Keratinocyte (primary cell): ENCODE data around the gene PKNOX2. TPM values are rescaled to one million over a fixed set of nuclear protein-coding genes. Genes with fewer than 3 reads are reported as not detected.

Experiments
- DNase-seq: peaks from one replicate; pipeline ENCODE4 v3.0.0-alpha.2; 2011; ENCODE audit warnings: low read depth, missing footprints, low spot score
- FAIRE-seq: peaks from 2 replicates; lab custom pipeline; 2011; peaks lifted over from hg19 to GRCh38; lab: Jason Lieb, UNC
- H2AFZ ChIP-seq: 2 replicates; pipeline ENCODE4 v1.6.0; 2012; ENCODE audit warnings: low read length, control low read depth, inconsistent platforms; ENCODE audit not compliant: control insufficient read depth
- H3K27ac ChIP-seq: 2 replicates; pipeline ENCODE4 v1.5.1; 2011; ENCODE audit warnings: low read length; ENCODE audit not compliant: control insufficient read depth, insufficient read depth
- H3K27me3 ChIP-seq: 3 replicates; pipeline ENCODE4 v1.6.0; 2011; ENCODE audit warnings: low read length; ENCODE audit not compliant: control insufficient read depth, insufficient read depth; ENCODE audit errors: extremely low read depth
- H3K36me3 ChIP-seq, 2 experiments: 2 replicates in 1 of 2; 3 replicates in 1 of 2; pipeline ENCODE4 v1.5.1; 2011; ENCODE audit warnings: low read length in 2 of 2, mild to moderate bottlenecking in 1 of 2; ENCODE audit not compliant: control insufficient read depth in 2 of 2, insufficient read depth in 2 of 2; ENCODE audit errors: extremely low read depth in 1 of 2
- H3K4me1 ChIP-seq: 3 replicates; pipeline ENCODE4 v1.5.1; 2011; ENCODE audit warnings: low read length; ENCODE audit not compliant: control insufficient read depth, insufficient read depth; ENCODE audit errors: extremely low read depth
- H3K4me2 ChIP-seq: 3 replicates; pipeline ENCODE4 v1.6.0; 2011; ENCODE audit warnings: low read depth, low read length; ENCODE audit not compliant: control insufficient read depth, insufficient read depth; ENCODE audit errors: extremely low read depth
- H3K4me3 ChIP-seq, 3 experiments: fragments of 200-600 bp in 1 of 3; sonication (generic) in 1 of 3; 2 replicates in 2 of 3; 3 replicates in 1 of 3; pipeline ENCODE4 v1.5.1; 2011 to 2016; ENCODE audit warnings: low read length in 3 of 3, mild to moderate bottlenecking in 3 of 3, control low read depth in 2 of 3, inconsistent platforms in 1 of 3, low read depth in 1 of 3, mixed read lengths in 1 of 3, mixed run types in 1 of 3, moderate library complexity in 1 of 3; ENCODE audit not compliant: control insufficient read depth in 2 of 3, insufficient read depth in 2 of 3; ENCODE audit errors: extremely low read depth in 1 of 3
- H3K79me2 ChIP-seq: 2 replicates; pipeline ENCODE4 v1.6.0; 2012; ENCODE audit warnings: low read length; ENCODE audit not compliant: control insufficient read depth, insufficient read depth
- H3K9ac ChIP-seq: 3 replicates; pipeline ENCODE4 v1.6.0; 2011; ENCODE audit warnings: low read length; ENCODE audit not compliant: control insufficient read depth, insufficient read depth; ENCODE audit errors: extremely low read depth
- H3K9me1 ChIP-seq: 3 replicates; pipeline ENCODE4 v1.6.0; 2011; ENCODE audit warnings: low read length; ENCODE audit not compliant: control insufficient read depth, insufficient read depth; ENCODE audit errors: extremely low read depth
- H3K9me3 ChIP-seq: 2 replicates; pipeline ENCODE4 v1.5.1; 2012; ENCODE audit warnings: low read depth, low read length; ENCODE audit not compliant: control insufficient read depth
- H4K20me1 ChIP-seq: 3 replicates; pipeline ENCODE4 v1.6.0; 2011; ENCODE audit warnings: low read length; ENCODE audit not compliant: control insufficient read depth, insufficient read depth; ENCODE audit errors: extremely low read depth
- CTCF ChIP-seq, 3 experiments: IDR thresholded peaks in 1 of 3; conservative IDR thresholded peaks in 1 of 3; optimal IDR thresholded peaks in 1 of 3; 2 replicates in 2 of 3; 3 replicates in 1 of 3; pipeline versions ENCODE3 to v1.5.1; 2011; ENCODE audit warnings: low read length in 3 of 3, mild to moderate bottlenecking in 3 of 3, moderate library complexity in 2 of 3, control low read depth in 1 of 3, inconsistent platforms in 1 of 3; ENCODE audit not compliant: insufficient read depth in 2 of 3; ENCODE audit errors: extremely low read depth in 1 of 3
- EZH2 ChIP-seq: IDR thresholded peaks from one replicate; pipeline ENCODE4 v1.6.1; 2012; ENCODE audit warnings: inconsistent platforms, mild to moderate bottlenecking, low read length, moderate library complexity
- dilution Hi-C: fragments of 300-500 bp; cut with MboI; formaldehyde crosslinking; loops from one replicate; pipeline ENCODE4 v1.7.0; 2020; ENCODE audit warnings: low sequenced_read_pairs; ENCODE audit not compliant: extremely low pct_ligation_motif_present
- polyA plus RNA-seq, 5 experiments: library from polyadenylated mRNA; depleted of rRNA in 3 of 5; stranded (reverse) in 3 of 5; stranded (forward) in 1 of 5; unstranded in 1 of 5; fragments of >200 nt; gene quantifications; 1 replicate in 1 of 5; 2 replicates in 3 of 5; 3 replicates in 1 of 5; pipeline versions ENCODE4 v1.2.1 to v1.2.3, GENCODE V29; 2011 to 2012; ENCODE audit warnings: missing spikeins in 2 of 5, low read depth in 1 of 5, low replicate concordance in 1 of 5

Gene PKNOX2
- polyA plus RNA-seq, 1 donor (not counting 4 experiments of a cell fraction or from before 2014, with no cell fraction given): 0.05 TPM

GRCh38 chr11:125262194-125262829 lies 97.8 kb downstream of the PKNOX2 start:
- Histone ChIP-seq H2AFZ (no peak overlapping the region), H3K9me3 (no peaks in the 10 kb centered on the region), H3K4me1 (no peaks in the 10 kb centered on the region), H3K4me3 (no peak overlapping the region), H3K27ac (no peak overlapping the region), H3K4me2 (no peak overlapping the region), H4K20me1 (no peaks in the 10 kb centered on the region), H3K27me3 (peaks cover 37% of the 10 kb centered on the region), H3K79me2 (no peaks in the 10 kb centered on the region), H3K9me1 (no peaks in the 10 kb centered on the region), H3K36me3 (no peaks in the 10 kb centered on the region), H3K9ac (no peak overlapping the region)
- TF ChIP-seq EZH2 (no peak), CTCF (optimal IDR thresholded peaks at IDR 0.05 in 1 of 3, IDR thresholded peaks at IDR 0.05 in 1 of 3, conservative IDR thresholded peaks at IDR 0.05 in 1 of 3; ENCODE audit: extremely low read depth in 1 of 3, insufficient read depth in 2 of 3, low read length in 3 of 3) (no peak)
- no peak for DNase-seq
- FAIRE-seq: no peak
- dilution Hi-C loops: no loop called here

DNA sequence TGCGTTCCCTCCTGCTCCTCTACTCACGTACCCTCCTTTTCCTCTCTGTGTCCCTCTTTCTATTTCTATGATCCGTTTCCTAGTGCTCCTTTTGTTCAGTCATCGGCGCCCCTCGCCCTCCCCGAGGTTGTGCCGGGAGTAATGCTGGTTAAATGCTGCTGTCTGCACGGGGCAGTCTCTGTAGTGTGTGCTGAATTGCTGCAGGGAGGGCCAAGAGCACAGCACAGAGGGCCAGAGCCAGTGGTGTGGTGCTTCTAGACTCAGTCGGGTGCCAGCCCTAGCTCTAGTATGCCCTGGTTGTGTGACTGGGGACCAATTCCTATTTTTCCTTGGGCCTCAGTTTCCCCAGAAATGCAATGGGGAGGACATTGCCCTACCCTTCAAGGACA lies 98.3 kb downstream of the PKNOX2 start:
- no peak overlapping the region for H3K4me2 ChIP-seq
- H3K79me2 ChIP-seq: no peaks in the 10 kb centered on the region
- no peak overlapping the region for H3K4me3 ChIP-seq
- no peaks in the 10 kb centered on the region for H3K9me3 ChIP-seq
- H3K27ac ChIP-seq: no peak overlapping the region
- no peaks in the 10 kb centered on the region for H4K20me1 ChIP-seq
- peaks cover 37% of the 10 kb centered on the region for H3K27me3 ChIP-seq
- TF ChIP-seq CTCF (optimal IDR thresholded peaks at IDR 0.05 in 1 of 3, IDR thresholded peaks at IDR 0.05 in 1 of 3, conservative IDR thresholded peaks at IDR 0.05 in 1 of 3; ENCODE audit: extremely low read depth in 1 of 3, insufficient read depth in 2 of 3, low read length in 3 of 3) (no peak), EZH2 (no peak)
- no peak for FAIRE-seq
- no peak overlapping the region for H3K9ac ChIP-seq
- no peaks in the 10 kb centered on the region for H3K36me3 ChIP-seq
- dilution Hi-C loops: no loop called here
- no peaks in the 10 kb centered on the region for H3K4me1 ChIP-seq
- H3K9me1 ChIP-seq: no peaks in the 10 kb centered on the region
- DNase-seq: no peak
- no peak overlapping the region for H2AFZ ChIP-seq
